Ecto neural progenitor cell (in vitro differentiated cells): ENCODE data around the gene SPINT3.

ENCODE experiments used
- DNase-seq: peaks from one replicate; pipeline ENCODE4 v3.0.0-alpha.2; 2018; ENCODE audit warnings: low spot score

SPINT3 gene

DNA sequence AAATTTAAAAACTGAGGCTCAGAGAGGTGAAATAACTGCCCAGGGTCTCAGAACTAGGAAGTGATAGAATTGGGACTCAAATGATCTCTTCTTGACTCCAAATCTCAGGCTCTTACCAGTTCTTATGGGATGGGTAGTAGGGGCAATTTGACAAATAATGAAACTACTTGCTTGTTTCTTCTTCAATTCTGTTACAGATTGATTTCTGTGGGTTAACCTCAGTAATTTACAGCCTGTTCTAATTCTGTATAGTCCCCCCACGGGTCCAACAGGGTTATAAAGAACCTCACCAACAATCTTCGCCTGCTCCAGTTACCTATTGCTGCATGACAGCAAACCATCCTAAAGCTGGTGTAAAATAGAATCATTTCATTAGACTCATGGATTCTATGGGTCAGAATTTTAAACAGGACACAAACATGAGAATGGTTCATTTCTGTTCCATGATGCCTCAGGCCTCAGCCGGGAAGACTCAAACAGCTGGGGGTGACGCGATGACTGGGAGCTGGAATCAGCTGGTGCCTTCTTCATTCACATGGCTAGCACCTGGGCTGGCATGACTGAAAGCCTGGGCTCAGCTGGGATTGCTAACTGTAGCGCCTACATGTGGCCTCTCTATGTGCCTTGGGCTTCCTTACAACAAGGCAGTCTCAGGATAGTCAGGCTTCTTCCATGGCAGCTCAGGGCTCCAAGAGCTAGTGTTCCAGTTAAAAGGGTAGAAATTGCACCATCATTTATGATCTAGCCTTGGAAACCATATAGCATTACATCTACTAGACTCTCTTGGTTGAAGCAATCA lies 52.5 kb downstream of the SPINT3 start:
- no peak for DNase-seq
